WTC11 (cell line): ENCODE results near the gene FKBP10. TPM values are rescaled to one million over a fixed set of nuclear protein-coding genes. Genes with fewer than 3 reads are reported as not detected.

Source experiments
- AR ChIP-seq: fragments of 250-450 bp; sonication (Bioruptor Pico); IDR thresholded peaks from 2 replicates; pipeline ENCODE4 v1.9.0; 2021; ENCODE audit warnings: mild to moderate bottlenecking
- ARID4B ChIP-seq: sonication (generic); formaldehyde crosslinking; IDR thresholded peaks from 2 replicates; pipeline ENCODE4 v1.8.0; 2023; ENCODE audit warnings: missing genetic modification reagents, mild to moderate bottlenecking, borderline replicate concordance
- CBFB ChIP-seq: sonication (generic); formaldehyde crosslinking; IDR thresholded peaks from 2 replicates; pipeline ENCODE4 v1.8.1; 2022; ENCODE audit warnings: mild to moderate bottlenecking, low read depth, missing genetic modification reagents
- CREB1 ChIP-seq: sonication (generic); formaldehyde crosslinking; IDR thresholded peaks from 2 replicates; pipeline ENCODE4 v1.8.0; 2023; ENCODE audit warnings: mild to moderate bottlenecking, missing genetic modification reagents
- EMX1 ChIP-seq: fragments of 250-450 bp; sonication (Bioruptor Pico); IDR thresholded peaks from 2 replicates; pipeline ENCODE4 v1.8.0; 2021; ENCODE audit warnings: mild to moderate bottlenecking
- ESRRA ChIP-seq: sonication (generic); formaldehyde crosslinking; IDR thresholded peaks from 2 replicates; pipeline ENCODE4 v1.8.1; 2022; ENCODE audit warnings: mild to moderate bottlenecking, missing genetic modification reagents, borderline replicate concordance
- ETV6 ChIP-seq: sonication (generic); formaldehyde crosslinking; IDR thresholded peaks from 2 replicates; pipeline ENCODE4 v1.8.1; 2022; ENCODE audit warnings: mild to moderate bottlenecking, missing genetic modification reagents
- FOXP4 ChIP-seq: sonication (generic); formaldehyde crosslinking; IDR thresholded peaks from 2 replicates; pipeline ENCODE4 v1.8.0; 2022; ENCODE audit warnings: mild to moderate bottlenecking, missing genetic modification reagents
- GABPB1 ChIP-seq: sonication (generic); formaldehyde crosslinking; IDR thresholded peaks from 2 replicates; pipeline ENCODE4 v1.8.1; 2023; ENCODE audit warnings: mild to moderate bottlenecking, missing genetic modification reagents
- HMGXB4 ChIP-seq: sonication (generic); formaldehyde crosslinking; IDR thresholded peaks from 2 replicates; pipeline ENCODE4 v1.8.1; 2023; ENCODE audit warnings: mild to moderate bottlenecking, moderate library complexity, missing genetic modification reagents
- KAT7 ChIP-seq: sonication (generic); formaldehyde crosslinking; IDR thresholded peaks from 2 replicates; pipeline ENCODE4 v1.8.1; 2023; ENCODE audit warnings: missing genetic modification reagents, mild to moderate bottlenecking, borderline replicate concordance
- MAX ChIP-seq: sonication (generic); formaldehyde crosslinking; IDR thresholded peaks from 2 replicates; pipeline ENCODE4 v1.8.0; 2022; ENCODE audit warnings: mild to moderate bottlenecking, missing genetic modification reagents
- MLX ChIP-seq: sonication (generic); formaldehyde crosslinking; IDR thresholded peaks from 2 replicates; pipeline ENCODE4 v1.8.1; 2023; ENCODE audit warnings: mild to moderate bottlenecking, missing genetic modification reagents, moderate library complexity
- MXD4 ChIP-seq: fragments of 250-450 bp; sonication (Bioruptor Pico); IDR thresholded peaks from 2 replicates; pipeline ENCODE4 v1.8.0; 2021; ENCODE audit warnings: mild to moderate bottlenecking, moderate library complexity, borderline replicate concordance
- NR1H2 ChIP-seq: sonication (generic); formaldehyde crosslinking; IDR thresholded peaks from 2 replicates; pipeline ENCODE4 v1.9.0; 2021; ENCODE audit warnings: mild to moderate bottlenecking, moderate library complexity, missing genetic modification reagents
- PRRX2 ChIP-seq: fragments of 250-450 bp; sonication (Bioruptor Pico); IDR thresholded peaks from 2 replicates; pipeline ENCODE4 v1.8.0; 2021; ENCODE audit warnings: mild to moderate bottlenecking
- RELA ChIP-seq: sonication (generic); formaldehyde crosslinking; IDR thresholded peaks from 2 replicates; pipeline ENCODE4 v1.8.1; 2022; ENCODE audit warnings: missing genetic modification reagents, mild to moderate bottlenecking, borderline replicate concordance
- RORB ChIP-seq: fragments of 250-450 bp; sonication (Bioruptor Pico); IDR thresholded peaks from 2 replicates; pipeline ENCODE4 v1.9.0; 2021; ENCODE audit warnings: mild to moderate bottlenecking
- SP1 ChIP-seq: sonication (generic); formaldehyde crosslinking; conservative IDR thresholded peaks from 2 replicates; pipeline ENCODE4 v1.8.1; 2022; ENCODE audit warnings: missing genetic modification reagents
- TCF7 ChIP-seq: sonication (generic); formaldehyde crosslinking; IDR thresholded peaks from 2 replicates; pipeline ENCODE4 v1.8.0; 2022; ENCODE audit warnings: mild to moderate bottlenecking, low read depth, missing genetic modification reagents, moderate library complexity
- TP53 ChIP-seq: sonication (generic); formaldehyde crosslinking; IDR thresholded peaks from 2 replicates; pipeline ENCODE4 v1.8.1; 2023; ENCODE audit warnings: mild to moderate bottlenecking, missing genetic modification reagents
- ZNF121 ChIP-seq: sonication (generic); formaldehyde crosslinking; IDR thresholded peaks from 2 replicates; pipeline ENCODE4 v1.8.0; 2023; ENCODE audit warnings: missing genetic modification reagents
- ZNF138 ChIP-seq: sonication (generic); formaldehyde crosslinking; conservative IDR thresholded peaks from 2 replicates; pipeline ENCODE4 v1.8.1; 2022; ENCODE audit warnings: mild to moderate bottlenecking, moderate library complexity, missing genetic modification reagents
- ZNF232 ChIP-seq: sonication (generic); formaldehyde crosslinking; IDR thresholded peaks from 2 replicates; pipeline ENCODE4 v1.8.0; 2022; ENCODE audit warnings: mild to moderate bottlenecking, missing genetic modification reagents
- ZSCAN18 ChIP-seq: fragments of 250-450 bp; sonication (Bioruptor Pico); IDR thresholded peaks from 2 replicates; pipeline ENCODE4 v2.1.2; 2022; ENCODE audit warnings: mild to moderate bottlenecking, moderate library complexity
- total RNA-seq: library from RNA; stranded (reverse); gene quantifications from 3 replicates; pipeline ENCODE4 v1.2.3, GENCODE V29; 2021

Gene FKBP10
- total RNA-seq, 1 experiment from 2014 or later, result 243 TPM

- TF ChIP-seq HMGXB4 (CRISPR knock-in tag), result peak; percentile 94
- no peak for TF ChIP-seq RORB
- TF ChIP-seq TP53 (CRISPR knock-in tag), result peak; percentile 73; the same call in 1 of the 2 replicates
- TF ChIP-seq AR, result peak; percentile 87; the same call in 1 of the 2 replicates
- peak; percentile 92 for TF ChIP-seq ZSCAN18 (CRISPR knock-in tag)
- TF ChIP-seq ZNF121 (CRISPR knock-in tag), result peak; percentile 98
- TF ChIP-seq MLX (CRISPR knock-in tag), result 0 out of 2 replicates have a peak, but pooled peaks have one; percentile 73
- peak; percentile 28; the same call in 1 of the 2 replicates for TF ChIP-seq ESRRA (CRISPR knock-in tag)
- peak; percentile 69; the same call in 1 of the 2 replicates for TF ChIP-seq GABPB1 (CRISPR knock-in tag)
- TF ChIP-seq PRRX2 (CRISPR knock-in tag), result peak; percentile 82; the same call in 1 of the 2 replicates
- TF ChIP-seq FOXP4 (CRISPR knock-in tag), result peak; percentile 68; the same call in 1 of the 2 replicates
- TF ChIP-seq TCF7, result no peak
- TF ChIP-seq CREB1 (CRISPR knock-in tag), result no peak
- TF ChIP-seq MAX (CRISPR knock-in tag), result peak; percentile 40; the same call in 1 of the 2 replicates
- TF ChIP-seq ZNF138 (CRISPR knock-in tag), result no peak
- TF ChIP-seq NR1H2 (CRISPR knock-in tag), result no peak
- TF ChIP-seq ETV6 (CRISPR knock-in tag), result no peak
- TF ChIP-seq CBFB, result peak; percentile 46; the same call in 1 of the 2 replicates
- peak; percentile 97 for TF ChIP-seq SP1 (CRISPR knock-in tag)
- TF ChIP-seq ARID4B (CRISPR knock-in tag), result no peak
- TF ChIP-seq KAT7 (CRISPR knock-in tag), result peak; percentile 74; the same call in 1 of the 2 replicates
- TF ChIP-seq MXD4, result peak; percentile 94; the same call in 1 of the 2 replicates
- peak; percentile 87; the same call in 1 of the 2 replicates for TF ChIP-seq EMX1 (CRISPR knock-in tag)
- TF ChIP-seq ZNF232 (CRISPR knock-in tag), result 0 out of 2 replicates have a peak, but pooled peaks have one; percentile 24
- TF ChIP-seq RELA, result peak; percentile 88; the same call in 1 of the 2 replicates
These were observed 26.4 kb upstream of the FKBP10 start, which contains the start of gene JUP (continued) for GRCh38 chr17:41786227-41787020.
